GM21360 (cell line): ENCODE measurements around the gene ELAVL2.

Experiments
- ATAC-seq: cut with Tn5 transposase; IDR thresholded peaks from one replicate; pipeline ENCODE4 v1.9.1; 2021; ENCODE audit warnings: mild to moderate bottlenecking, moderate library complexity; ENCODE audit not compliant: unreplicated experiment

ELAVL2 gene

DNA sequence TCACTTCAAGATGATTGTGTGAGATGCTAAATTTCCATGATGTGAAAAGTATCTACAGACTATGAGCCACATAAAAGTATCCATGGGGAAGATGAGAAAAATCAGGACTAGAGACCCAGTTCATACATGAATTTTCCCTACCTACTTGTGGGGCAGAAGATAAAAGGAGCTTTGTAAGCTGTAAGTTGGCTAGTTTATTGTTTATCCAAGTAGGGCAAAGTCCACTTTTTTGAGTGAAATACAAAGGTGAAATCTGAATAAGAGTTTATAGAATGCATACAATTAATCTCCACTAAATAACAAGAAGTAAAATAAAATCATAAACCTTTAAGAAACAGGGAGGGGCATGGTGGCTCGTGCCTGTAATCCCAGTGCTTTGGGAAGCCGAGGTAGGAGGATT lies 160.4 kb downstream of the ELAVL2 start:
- no peak for ATAC-seq

DNA sequence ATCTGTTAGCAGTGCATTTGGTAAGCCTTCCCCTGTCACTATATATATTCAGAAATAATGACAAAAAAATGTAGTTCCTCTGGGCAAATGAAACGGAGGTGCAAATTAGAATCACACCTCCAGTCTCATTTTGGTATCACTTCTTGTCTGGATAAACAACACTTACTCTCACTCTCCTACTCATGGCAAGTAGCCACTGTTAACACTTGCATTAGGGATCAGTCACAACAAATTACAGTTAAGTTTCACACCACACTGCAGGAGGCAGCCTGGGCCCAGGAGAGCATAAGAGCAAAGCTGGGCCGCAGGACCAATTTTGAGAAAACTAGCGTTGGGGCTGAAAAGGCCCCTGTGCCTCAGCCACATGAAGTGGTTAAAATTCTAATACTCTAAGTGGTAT lies 161.0 kb downstream of the ELAVL2 start:
- no peak for ATAC-seq

DNA sequence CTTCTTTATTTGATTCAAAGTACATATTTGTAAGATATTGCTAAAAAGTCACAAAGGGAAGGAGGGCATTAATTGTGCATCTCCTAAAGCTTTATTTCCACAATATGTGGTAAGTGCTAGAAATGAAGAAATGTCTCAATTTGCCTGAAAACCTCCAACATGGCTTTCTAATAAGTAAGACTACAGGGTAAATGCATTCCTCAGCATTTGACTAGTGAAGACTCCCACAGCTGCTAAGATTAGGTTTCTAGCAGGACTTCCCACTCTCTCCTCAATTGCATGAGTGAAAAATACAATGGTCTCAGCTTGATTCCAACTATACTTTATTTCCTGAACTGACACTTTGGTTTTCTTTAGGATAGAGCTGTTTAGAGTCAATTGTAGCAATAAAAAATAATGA lies 162.1 kb downstream of the ELAVL2 start:
- no peak for ATAC-seq

DNA sequence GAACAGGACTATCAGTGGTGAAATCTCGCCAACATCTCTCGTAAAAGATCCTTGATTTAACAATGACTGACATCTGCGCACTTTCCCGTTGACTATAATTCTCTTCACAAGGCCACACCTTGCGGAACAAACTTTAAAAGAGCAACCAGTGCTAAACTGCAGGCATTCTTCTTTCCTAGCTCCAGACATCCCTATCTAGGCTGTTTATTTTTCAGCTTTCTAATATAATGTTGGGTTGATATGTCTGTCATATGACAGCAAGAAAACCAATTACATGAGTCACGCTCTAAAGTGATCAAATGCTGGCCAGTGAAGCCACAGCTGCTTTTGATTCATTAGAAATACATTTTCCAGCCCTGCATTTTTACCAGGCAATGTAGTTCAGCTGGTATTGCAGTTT lies 162.5 kb downstream of the ELAVL2 start:
- no peak for ATAC-seq

DNA sequence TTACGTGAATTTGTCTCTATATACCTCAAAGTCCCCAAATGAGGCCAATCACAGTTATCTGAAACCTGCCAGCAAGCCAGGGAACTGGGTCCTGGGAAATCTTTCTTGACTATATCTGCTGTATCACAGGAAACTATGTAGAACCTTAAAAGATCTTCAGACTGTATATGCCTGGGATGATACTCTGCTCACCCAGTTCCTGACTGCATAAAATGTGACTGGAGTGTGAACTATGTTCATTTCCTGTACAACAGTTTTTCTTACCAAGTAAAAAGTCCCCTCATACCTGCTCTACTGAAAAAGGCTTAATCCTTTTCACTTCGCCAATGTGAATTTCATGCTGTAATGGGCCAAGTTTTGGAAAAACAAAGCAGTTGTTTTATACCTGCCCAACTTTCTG lies 162.9 kb downstream of the ELAVL2 start:
- ATAC-seq = no peak

DNA sequence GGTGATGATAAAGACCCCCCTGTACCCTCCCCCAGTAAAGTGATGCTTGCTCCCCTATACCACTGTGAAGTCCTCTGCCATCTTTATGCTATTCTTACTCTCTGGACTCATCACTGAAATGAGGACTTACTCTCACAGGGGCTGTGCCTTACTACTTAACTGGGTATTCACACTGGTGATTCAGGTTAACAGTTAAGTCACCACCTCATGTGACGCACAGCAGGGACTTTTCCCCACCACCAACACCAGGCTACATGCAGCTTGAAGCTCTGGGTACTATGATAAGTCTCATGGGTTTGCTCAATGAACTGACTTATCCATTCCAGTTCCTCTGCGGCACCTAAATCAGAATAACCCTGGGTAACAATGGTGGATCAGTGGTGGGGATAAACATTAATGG lies 163.7 kb downstream of the ELAVL2 start:
- ATAC-seq = no peak

DNA sequence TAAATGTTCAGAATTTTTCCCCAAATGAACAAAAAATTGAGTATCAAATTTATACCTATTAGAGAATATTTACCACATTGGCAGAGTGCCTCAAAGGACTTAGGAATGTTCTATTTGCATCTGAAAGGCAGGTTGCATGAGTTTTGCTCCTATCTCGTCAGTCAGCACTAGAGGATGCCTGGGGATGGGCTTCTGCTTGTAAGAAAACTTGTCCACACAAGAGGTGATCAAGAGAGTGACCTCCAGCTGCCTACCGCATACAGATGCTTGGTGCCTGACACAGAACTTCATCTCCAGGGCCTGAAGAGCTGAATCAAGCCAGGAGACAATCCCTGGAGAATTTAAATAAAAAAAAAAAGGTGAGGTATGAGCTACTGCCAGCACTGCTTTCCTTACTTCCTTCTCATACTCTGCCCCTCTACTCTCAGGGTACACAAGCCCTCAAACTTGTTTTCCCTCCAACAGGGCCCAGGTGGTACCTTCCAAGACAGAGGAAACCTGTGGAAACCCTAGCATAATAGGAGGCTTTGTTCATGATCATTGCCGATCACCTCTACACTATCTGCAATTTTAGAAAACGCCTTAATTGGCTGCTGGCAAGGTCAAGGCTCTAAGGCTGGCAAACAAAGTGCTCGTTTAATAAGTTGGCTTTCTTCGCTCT lies 166.6 kb downstream of the ELAVL2 start:
- no peak for ATAC-seq

DNA sequence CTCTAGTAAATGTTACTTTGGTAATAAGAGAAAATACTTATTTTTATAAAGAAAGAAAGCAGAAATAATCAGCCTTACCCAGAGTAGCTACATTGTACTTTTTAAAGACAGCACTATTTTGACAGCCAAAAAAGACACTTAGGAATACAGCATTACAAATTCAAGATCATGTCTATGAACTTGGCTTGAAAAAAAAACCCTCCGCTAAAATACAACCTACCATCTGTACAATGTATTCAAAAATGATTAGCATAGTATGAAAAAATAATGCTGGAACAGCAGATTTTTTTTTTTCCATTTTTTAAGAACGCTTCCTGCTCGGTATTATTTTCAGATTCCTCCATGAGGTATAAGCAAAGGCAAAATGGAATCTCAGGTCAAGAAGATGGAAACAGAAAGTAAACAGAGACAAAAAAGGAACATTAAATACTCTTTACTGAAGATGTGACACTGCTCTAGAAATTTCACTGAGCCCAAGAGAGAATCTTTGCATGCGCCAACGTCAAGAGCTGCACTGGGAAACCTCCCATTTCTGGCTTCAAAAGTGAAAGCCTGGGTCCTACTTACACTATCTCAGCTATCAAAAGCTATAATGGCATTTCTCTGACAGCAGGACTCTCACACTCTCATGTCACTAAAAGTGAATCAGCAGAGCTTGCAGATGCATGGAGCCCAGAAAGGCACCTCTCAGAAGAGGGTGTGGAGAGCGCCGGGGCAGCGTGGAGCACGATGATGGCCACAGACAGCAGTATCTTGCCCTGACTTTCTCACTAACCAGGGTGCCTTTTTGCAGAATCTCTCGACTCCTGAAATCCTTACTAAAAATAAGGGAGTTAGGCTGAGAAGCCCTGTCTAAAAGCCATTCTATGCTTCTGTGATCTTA lies 167.4 kb downstream of the ELAVL2 start:
- ATAC-seq = no peak

DNA sequence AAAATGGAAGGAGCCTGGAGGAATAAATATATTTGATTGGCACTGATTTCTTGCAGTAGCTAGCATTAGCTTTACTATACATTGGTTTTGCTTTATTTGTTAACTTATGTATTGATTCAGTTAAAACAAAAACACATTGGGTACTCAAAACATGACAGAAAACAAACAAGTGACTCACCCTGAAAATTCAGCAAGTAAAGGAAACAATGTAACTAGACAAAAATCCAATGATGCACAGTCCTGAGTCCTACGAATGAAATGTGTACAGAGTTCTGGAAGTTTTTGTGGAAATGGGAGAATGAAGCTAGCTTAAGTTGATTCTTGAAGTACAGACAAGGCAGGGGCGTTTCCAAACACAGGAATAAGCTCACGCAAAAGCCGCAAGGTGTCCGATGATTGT lies 175.0 kb downstream of the ELAVL2 start:
- ATAC-seq = no peak

DNA sequence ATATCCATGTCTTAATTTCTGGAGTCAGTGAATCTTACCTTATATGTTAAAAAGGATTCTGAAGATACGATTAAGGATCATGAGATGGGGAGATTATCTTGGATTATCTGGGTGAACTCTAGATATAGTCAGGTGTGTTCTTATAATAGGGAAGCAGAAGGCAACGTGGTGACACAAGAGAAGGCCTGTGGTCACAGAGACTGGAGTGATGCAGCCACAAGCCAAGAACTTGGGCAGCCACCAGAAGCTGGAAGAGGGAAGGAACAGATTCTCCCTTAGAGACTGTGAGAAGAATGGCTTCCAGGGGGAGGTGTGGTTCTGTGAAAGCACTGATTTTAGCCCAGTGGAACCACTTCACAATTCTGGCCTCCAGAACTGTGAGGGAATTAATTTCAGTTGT lies 177.4 kb downstream of the ELAVL2 start:
- no peak for ATAC-seq

DNA sequence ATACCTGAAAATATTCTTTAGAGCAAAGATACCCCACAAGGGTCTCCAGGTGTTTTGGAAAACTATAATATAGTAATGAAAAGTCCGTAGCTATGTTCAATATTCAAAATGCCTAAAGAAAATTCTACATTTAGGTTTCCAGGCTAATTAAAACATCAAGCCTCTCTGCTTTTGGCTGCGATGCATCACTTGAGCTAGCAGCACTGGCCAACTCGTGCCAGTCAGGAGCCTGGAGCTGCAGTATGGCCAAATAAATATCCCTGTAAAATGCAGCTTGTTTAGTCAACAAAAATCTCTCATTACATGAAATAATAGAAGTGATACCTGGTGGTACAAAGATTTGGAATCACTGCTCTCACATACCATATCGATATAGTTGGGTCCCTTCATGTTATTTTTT lies 181.1 kb downstream of the ELAVL2 start:
- ATAC-seq = no peak

DNA sequence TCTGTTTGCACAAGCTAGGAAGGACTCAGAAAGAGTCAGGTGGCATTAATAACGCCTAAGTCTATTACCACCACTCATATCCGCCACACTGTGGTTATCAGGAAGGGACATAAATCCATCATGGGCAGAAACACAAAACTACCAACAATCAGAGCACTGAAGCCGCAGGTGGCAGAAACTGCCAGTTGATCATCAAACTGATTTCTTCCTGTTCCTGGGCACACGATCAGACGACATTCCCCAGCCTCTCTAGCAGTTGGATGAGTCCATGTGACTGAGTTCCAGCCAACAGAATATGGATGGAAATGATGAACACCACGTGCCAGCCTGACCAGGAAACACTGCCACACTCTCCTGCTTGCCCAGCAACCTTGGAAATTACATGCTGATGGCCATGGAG lies 181.7 kb downstream of the ELAVL2 start:
- no peak for ATAC-seq

DNA sequence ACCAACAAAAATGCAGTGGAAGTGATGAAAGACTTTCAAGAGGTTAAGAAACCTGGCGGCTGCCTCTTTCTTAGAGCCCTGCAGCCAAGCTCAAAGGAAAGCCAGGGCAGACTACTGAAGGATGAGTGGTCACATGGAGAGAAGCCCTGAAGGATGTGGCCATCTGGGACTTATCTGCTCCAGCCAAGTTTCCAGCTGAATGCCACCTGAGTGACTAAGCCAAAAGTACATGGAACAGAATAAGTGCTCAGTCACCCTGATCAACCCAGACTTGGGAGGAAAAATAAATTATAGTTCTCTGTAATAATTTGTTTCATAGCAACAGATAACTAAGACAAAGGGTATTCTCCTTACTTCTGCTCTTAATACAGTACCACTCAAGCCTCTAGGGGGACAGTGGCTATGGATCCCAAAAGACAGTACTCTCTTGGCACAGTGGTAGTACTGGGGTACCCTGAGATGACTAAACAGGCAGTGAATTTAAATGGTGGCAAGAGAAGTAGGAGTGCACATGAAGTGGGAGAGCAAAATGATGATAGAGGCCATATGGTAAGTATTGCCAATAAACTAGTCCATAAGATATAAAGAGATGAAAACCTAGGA lies 182.3 kb downstream of the ELAVL2 start:
- no peak for ATAC-seq
